K562 (cell line): Measurements from ENCODE around the gene INCA1. TPM values are rescaled to one million over a fixed set of nuclear protein-coding genes. Genes with fewer than 3 reads are reported as not detected.

Experiments
- CLOCK ChIP-seq: fragments of 250-450 bp; sonication (Bioruptor Pico); IDR thresholded peaks from 2 replicates; pipeline ENCODE4 v1.4.0; 2020; ENCODE audit warnings: mild to moderate bottlenecking, moderate library complexity, borderline replicate concordance
- CSDE1 ChIP-seq, 2 experiments: fragments of 450-650 bp; IDR thresholded peaks; 2 replicates each; pipeline ENCODE4 v1.6.1; 2016; ENCODE audit warnings: mild to moderate bottlenecking in 1 of 2
- HEY1 ChIP-seq: fragments of 250-450 bp; sonication (Bioruptor Pico); IDR thresholded peaks from 2 replicates; pipeline ENCODE4 v1.5.0; 2020; ENCODE audit warnings: mild to moderate bottlenecking, moderate library complexity, borderline replicate concordance
- IRF2 ChIP-seq: sonication (generic); formaldehyde crosslinking; IDR thresholded peaks from 2 replicates; pipeline ENCODE4 v1.8.1; 2022; ENCODE audit warnings: mild to moderate bottlenecking, missing genetic modification reagents
- IRF9 ChIP-seq: fragments of 450-650 bp; IDR thresholded peaks from 2 replicates; pipeline ENCODE4 v1.6.1; 2016; ENCODE audit warnings: missing biosample characterization, missing genetic modification characterization
- PHF20 ChIP-seq: fragments of 450-650 bp; IDR thresholded peaks from 2 replicates; pipeline ENCODE4 v1.6.1; 2018; ENCODE audit not compliant: partially characterized antibody
- POLR2A ChIP-seq: fragments of 450-650 bp; conservative IDR thresholded peaks from 2 replicates; pipeline ENCODE4 v1.6.1; 2016
- RAD51 ChIP-seq: fragments of 450-650 bp; IDR thresholded peaks from 2 replicates; pipeline ENCODE4 v1.7.1; 2016; ENCODE audit warnings: low read depth, mild to moderate bottlenecking, borderline replicate concordance
- STAT6 ChIP-seq: sonication (generic); formaldehyde crosslinking; IDR thresholded peaks from 2 replicates; pipeline ENCODE4 v1.8.1; 2023; ENCODE audit warnings: mild to moderate bottlenecking, missing genetic modification reagents
- THRA ChIP-seq: fragments of 450-650 bp; IDR thresholded peaks from 2 replicates; pipeline ENCODE4 v1.6.1; 2017; ENCODE audit warnings: mild to moderate bottlenecking, moderate library complexity
- THRB ChIP-seq: fragments of 450-650 bp; formaldehyde crosslinking; conservative IDR thresholded peaks from 2 replicates; pipeline ENCODE4 v1.4.0; 2022; ENCODE audit warnings: mild to moderate bottlenecking, missing genetic modification characterization
- ZBTB8A ChIP-seq: fragments of 450-650 bp; IDR thresholded peaks from 2 replicates; pipeline ENCODE4 v1.6.1; 2018; ENCODE audit warnings: mild to moderate bottlenecking, moderate library complexity; ENCODE audit not compliant: partially characterized antibody
- ZNF124 ChIP-seq: sonication (generic); formaldehyde crosslinking; IDR thresholded peaks from 2 replicates; pipeline ENCODE4 v1.8.1; 2022; ENCODE audit warnings: missing genetic modification reagents
- ZNF143 ChIP-seq: sonication (generic); formaldehyde crosslinking; IDR thresholded peaks from 2 replicates; pipeline ENCODE4 v1.9.0; 2022; ENCODE audit warnings: mild to moderate bottlenecking, missing genetic modification reagents
- ZNF398 ChIP-seq: fragments of 250-450 bp; sonication (Bioruptor Pico); IDR thresholded peaks from 2 replicates; pipeline ENCODE4 v1.8.0; 2021; ENCODE audit warnings: moderate library complexity, mild to moderate bottlenecking, inconsistent platforms
- ZNF551 ChIP-seq: fragments of 250-450 bp; sonication (Bioruptor Pico); IDR thresholded peaks from 2 replicates; pipeline ENCODE4 v1.5.0; 2021; ENCODE audit warnings: mild to moderate bottlenecking, moderate library complexity
- ZNF583 ChIP-seq: fragments of 250-450 bp; sonication (Bioruptor Pico); IDR thresholded peaks from 2 replicates; pipeline ENCODE4 v1.4.0; 2020
- polyA plus RNA-seq, 8 experiments: library from polyadenylated mRNA; depleted of rRNA in 4 of 8; stranded (reverse) in 5 of 8; unstranded in 3 of 8; fragments of >200 nt; fragmentation: Nextera tagmentation in 2 of 8; fragmentation: Illumina TruSeq in 1 of 8; extraction: Ambion mirVana in 2 of 8; extraction: Trizol in 1 of 8; gene quantifications; 2 replicates each; pipeline versions ENCODE4 v1.2.1 to v1.2.3, GENCODE V29; 2011 to 2014; ENCODE audit warnings: inconsistent platforms in 1 of 8, missing spikeins in 1 of 8
- total RNA-seq, 7 experiments: library from RNA; depleted of rRNA in 6 of 7; stranded (reverse); fragments of >200 nt in 6 of 7; fragmentation: Illumina TruSeq in 2 of 7; extraction: Trizol in 2 of 7; gene quantifications; 2 replicates each; pipeline versions ENCODE4 v1.2.1 to v1.2.3, GENCODE V29; 2011 to 2021; ENCODE audit warnings: low replicate concordance in 1 of 7

The INCA1 gene
- total and polyA plus RNA-seq, 9 of the 15 experiments (the other 6 are each of a cell fraction or from before 2014, with no cell fraction given), result 0.08 to 0.50 (median 0.13) TPM; not detected in 4

- TF ChIP-seq HEY1 (CRISPR knock-in tag), result no peak
- no peak for TF ChIP-seq IRF9 (tag)
- no peak for TF ChIP-seq IRF2 (CRISPR knock-in tag)
- TF ChIP-seq ZNF583, result no peak
- TF ChIP-seq PHF20, result no peak
- no peak for TF ChIP-seq ZBTB8A
- TF ChIP-seq RAD51, result no peak
- TF ChIP-seq ZNF143 (CRISPR knock-in tag), result 0 out of 2 replicates have a peak, but pooled peaks have one; percentile 16
- no peak for TF ChIP-seq CSDE1 (IDR thresholded peaks at IDR 0.05)
- no peak for TF ChIP-seq STAT6 (CRISPR knock-in tag)
- TF ChIP-seq THRB (CRISPR knock-in tag), result no peak
- TF ChIP-seq ZNF398, result no peak
- TF ChIP-seq CLOCK (CRISPR knock-in tag), result no peak
- no peak for TF ChIP-seq ZNF124
- TF ChIP-seq ZNF551 (CRISPR knock-in tag), result no peak
- 0 out of 2 replicates have a peak, but pooled peaks have one; percentile 20 for TF ChIP-seq POLR2A
- no peak for TF ChIP-seq THRA
Measured at GRCh38 chr17:4966844-4967538, 30.3 kb downstream of the INCA1 start (continued).
